NCI-H146 treated with DMSO at 0.1 percent for 48 hours (cell line): ENCODE results near the gene RBMS1.

Experiments used
- DNase-seq: peaks from one replicate; lab custom pipeline; 2025; ENCODE audit not compliant: unreplicated experiment; lab: John Stamatoyannopoulos, UW

Gene RBMS1, protein sequence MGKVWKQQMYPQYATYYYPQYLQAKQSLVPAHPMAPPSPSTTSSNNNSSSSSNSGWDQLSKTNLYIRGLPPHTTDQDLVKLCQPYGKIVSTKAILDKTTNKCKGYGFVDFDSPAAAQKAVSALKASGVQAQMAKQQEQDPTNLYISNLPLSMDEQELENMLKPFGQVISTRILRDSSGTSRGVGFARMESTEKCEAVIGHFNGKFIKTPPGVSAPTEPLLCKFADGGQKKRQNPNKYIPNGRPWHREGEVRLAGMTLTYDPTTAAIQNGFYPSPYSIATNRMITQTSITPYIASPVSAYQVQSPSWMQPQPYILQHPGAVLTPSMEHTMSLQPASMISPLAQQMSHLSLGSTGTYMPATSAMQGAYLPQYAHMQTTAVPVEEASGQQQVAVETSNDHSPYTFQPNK

DNA sequence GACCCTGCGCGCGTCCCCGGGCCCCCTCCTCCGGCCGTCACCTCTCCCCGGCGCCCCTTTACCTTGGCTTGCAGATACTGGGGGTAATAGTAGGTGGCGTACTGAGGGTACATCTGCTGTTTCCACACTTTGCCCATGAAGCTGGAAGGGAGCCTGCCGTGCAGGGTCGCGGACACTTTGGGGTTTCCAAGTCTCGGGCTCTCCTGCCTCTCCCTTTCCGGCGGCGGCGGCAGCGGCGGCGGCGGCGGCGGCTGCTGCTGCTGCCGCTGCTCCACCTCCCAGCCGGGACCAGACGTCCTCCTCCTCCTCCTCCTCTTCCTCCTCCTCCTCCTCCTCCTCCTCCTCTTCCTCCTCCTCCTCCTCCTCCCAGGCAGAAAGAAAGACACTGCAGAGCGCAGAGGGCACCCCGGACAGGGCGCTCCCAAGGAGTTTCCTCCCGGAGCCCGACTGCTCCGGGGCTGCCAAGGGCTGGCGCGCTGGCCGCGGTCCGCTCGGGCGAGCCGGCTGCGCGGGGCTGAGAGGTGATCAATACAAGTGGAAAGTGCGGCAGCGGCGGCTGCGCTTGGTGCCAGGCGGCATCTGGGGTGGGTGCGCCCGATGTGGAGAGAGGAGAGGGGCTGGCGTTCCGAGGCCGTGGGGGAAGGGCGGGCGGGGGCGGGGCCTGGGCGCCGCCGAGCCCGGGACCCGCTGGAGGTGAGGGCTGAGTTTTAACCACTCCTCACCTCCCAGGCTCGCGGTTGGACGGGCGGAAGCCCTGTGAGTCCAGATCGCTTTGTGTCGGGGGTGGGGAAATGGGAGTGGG is at the start of gene RBMS1:
RBMS1 (minus strand) TSS at position 581 of the 802 bp plus-strand sequence; CDS start at position 137, 444 bp downstream.
- DNase-seq: no peak

DNA sequence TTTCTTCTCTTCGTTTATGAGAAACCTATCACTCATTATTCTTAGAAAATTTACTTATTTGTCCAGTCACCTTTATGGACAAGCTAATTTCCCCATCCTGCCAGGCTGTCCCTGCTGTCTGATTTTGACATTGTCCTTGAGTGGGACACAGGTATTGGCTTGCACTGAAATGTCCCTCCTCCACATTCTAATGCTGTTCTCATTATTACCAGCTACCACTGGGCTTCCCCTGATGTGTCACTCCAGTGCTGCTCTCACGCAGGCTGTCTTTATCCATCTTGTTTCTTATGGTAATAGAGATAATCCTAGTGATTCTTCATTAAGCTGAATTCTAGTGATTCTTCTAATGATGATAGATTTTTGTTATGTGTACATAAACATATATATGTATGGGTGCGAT is 48.1 kb upstream of the RBMS1 start:
- DNase-seq: no peak

DNA sequence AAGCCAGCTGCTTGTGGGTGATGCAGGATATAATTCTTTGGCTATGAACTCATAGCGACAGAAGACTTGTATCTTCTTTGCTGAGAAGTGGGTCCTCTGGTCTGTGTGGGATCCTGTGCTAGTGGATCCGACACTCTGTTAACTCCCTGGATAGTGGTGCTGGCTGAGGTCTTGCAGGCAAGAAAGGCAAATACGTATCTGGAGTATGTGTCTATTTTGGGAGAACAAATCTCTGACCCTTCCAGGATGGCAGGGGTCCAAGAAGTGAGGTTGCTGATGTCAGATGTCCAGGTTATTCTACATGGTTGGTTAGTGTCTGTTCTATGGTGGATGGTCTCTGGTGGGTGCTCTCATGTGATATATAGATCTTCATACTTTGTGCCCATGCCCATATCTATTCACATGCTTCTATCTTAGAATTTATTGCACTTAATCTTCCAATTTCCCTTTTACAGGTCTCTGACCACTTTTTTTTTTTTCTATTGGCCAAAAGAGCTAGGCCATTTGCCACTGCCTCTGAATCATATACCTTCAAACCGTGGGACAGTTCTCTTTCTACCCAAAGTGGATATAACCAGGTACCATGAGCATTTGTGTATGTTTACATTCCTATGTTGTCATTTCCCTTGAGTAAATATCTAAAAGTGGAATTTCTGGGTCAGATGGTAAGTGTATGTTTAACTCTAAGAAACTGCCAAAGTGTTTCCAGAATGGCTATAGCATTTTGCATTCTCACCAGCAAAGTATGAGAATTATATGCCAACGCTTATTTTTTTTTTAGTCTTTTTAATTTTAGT is 45.1 kb upstream of the RBMS1 start:
- no peak for DNase-seq

DNA sequence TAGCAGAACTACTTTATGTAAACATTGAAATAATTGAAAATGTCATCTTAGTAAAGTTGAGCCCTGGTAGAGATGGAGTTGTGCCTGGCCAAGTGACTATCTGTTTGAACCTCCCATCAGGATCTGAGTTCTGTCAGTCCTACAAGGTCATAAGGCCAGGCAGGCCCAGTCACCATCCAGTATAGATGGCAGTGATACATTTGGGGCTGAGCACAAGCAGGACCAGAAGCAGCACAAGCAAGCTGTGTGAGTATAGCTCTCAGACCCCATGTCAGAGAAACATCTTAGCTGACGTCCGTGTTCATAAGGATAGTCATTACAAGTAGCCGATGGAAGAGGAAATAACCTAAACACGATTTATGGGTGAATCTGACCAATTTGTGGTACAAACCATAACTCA is 44.5 kb upstream of the RBMS1 start:
- no peak for DNase-seq

DNA sequence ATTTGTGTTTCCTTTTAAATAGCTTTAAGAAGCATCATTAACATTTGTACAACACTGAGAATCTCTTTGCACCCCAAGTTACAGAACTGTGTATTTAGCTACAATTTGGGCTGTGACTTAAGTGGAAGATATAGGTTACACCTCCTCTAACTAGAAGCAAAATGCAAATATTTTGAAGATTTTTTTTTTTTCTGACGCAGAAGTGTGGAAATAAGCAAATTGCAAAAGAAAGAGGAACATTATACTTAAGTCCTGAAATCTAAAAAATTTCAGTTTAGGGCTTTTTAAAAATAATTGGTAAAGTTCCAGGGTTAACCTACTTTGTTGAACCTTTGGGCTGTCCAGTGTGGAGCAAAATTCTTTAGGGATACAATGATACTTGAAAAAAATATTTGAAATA is 41.4 kb upstream of the RBMS1 start:
- DNase-seq: no peak

DNA sequence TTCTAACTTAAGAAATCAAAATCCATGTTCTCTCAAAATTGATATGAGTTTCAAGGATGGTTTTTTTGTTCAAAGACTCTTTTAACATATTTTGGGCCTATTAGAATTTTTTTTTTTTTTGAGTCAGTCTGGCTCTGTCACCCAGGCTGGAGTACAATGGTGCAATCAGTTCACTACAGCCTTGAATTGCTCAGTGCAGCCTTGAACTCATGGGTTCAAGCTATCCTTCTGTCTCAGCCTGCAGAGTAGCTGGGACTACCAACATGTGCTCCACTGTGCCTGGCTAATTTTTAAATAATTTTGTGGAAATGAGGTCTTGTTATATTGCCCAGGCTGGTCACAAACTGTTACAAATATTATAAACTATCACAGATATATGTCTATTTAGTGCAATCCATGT is 40.6 kb upstream of the RBMS1 start:
- no peak for DNase-seq

DNA sequence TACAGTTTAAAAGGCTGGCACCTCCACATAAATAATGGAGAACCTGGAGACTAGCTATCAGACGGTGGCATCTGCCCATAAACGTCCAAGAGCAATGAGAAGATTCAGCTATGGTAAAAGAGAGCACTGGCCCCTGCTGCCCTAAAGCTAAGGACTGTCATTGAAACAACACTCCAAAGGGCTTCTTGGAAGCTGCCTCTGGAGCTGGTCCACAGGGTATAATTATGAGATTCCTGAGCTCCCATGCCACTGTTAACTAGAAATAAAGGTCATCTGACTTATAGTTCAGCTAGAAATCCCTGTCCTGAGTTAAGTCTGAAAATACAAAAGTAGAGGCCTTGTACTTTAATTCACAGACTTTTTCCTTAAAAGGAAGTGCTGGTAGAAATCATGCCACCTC is 39.9 kb upstream of the RBMS1 start:
- no peak for DNase-seq

DNA sequence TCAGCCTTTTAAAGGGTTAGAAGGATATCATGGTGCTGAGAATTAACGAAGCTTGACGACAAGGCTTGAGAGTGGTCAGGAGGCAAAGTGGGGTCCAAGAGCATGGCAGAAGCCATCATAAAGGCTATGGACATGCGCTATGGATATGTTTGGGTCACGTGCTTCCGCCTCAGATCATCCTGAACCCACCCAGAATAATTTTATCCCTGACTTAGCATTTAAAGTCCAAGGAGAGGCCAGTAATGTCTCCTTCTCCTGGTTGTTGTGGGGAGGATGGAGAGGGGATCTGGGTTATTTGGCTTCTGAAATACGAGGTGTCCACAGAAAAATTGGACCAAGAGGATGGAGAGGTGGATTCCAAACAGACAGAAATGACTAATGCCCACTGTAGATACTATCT is 38.8 kb upstream of the RBMS1 start:
- no peak for DNase-seq

DNA sequence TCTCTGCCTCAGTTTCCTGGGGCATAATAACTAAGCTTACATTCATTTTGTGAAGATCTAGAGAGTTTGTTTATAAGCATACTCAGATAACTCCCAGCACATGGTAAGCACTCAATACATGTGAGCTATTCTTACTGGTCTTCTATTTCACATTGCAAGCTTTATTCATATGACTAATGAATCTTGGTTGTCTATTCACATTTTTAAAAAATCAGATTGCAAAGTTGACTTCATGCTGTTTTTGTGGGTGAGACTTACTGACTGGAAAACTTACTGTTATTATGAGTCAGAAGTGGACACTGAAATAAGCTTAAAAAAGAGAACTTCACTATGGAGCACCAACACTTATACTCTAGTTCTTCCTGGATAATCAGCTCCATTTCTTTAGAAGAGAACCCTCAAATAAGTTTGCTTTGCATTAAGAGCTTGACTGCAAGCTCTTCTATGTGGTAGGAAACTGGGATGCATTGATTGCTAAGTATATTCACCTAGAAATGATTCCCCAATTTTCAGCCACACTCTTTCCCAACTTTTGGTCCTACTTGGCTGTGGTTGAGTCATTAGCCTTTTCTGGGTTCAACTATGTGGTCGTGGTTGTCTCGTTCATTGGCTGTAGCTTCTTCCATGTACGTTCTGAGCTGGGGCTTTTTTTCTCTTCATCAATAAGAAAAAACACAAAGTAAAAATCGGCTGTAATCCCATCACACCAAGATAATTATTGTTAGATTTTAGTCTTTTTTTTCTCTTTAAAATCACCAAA is 29.5 kb upstream of the RBMS1 start:
- DNase-seq: no peak

DNA sequence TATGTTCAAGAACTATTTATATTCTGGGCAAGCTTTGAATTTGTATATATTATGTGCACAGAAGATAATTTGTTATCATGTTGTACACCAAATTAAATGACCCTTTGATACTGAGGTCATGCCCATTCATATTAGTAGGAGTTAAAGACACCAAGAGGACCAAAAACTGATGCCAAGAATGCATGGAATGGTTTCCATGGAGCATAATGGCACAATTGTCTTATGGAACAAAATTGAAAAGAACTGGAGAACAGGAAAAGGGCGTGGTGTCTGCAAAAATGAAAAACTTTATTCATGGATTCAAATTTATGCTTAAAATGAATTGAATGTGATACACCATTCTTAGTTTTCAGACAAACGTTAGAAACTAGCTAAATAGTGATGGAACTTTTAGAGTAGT is 24.1 kb upstream of the RBMS1 start:
- DNase-seq: no peak

DNA sequence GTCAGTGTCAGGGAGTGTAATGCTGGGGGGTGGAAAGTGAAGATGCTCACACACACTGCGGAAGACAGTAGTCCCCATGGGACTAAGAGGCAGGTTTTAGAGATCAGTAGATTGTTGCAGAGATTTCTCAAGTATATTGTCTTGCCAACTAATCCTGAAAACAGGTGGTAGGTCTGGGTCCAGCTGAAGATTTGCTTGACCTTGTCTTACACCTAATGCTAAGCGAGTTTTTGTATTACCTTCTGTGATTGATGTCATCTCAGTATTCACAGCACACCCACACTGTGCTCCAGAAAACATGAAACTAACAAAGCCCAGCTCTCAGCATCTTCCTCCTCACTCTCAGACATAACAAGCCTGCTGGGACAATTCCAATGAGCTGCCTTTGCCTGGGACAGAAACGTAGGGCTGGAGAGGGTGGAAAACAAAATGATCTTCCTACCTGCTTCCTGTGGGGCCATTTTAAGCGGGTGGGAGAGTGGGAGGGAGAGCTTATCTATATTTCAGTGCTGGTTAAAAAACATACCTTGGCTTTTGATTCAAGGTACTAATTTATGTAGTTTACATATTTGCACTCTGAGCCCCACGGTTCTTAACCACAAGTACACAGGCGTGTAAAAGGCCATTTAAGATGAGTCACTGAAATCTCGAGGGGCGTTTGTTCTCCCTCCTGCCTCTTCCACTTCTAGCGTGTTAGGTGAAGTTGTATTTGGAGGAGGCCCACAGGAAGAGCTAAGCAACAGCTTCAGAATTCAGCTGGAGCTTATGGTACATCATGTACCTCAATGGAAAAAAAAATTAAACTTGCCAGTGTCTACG is 23.1 kb upstream of the RBMS1 start:
- no peak for DNase-seq

DNA sequence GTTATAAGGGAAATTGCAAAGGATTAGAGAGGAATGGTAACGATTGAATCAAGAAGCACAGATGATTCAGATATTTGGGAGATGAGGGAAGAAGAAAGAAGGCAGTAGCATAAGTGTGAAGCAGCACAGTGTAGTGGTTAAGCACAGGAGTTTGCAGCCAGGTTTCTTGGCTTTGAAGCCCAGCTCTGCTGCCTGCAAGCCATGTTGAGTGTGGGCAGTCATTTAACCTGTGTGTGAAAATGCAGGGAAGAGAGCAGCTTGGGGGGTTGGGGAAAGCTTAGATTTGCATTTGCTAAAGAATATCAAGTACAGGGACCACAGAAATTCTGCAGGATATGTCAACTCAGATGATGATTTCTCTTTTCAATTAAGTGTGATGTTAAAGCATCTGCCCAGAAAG is 21.5 kb upstream of the RBMS1 start:
- no peak for DNase-seq

DNA sequence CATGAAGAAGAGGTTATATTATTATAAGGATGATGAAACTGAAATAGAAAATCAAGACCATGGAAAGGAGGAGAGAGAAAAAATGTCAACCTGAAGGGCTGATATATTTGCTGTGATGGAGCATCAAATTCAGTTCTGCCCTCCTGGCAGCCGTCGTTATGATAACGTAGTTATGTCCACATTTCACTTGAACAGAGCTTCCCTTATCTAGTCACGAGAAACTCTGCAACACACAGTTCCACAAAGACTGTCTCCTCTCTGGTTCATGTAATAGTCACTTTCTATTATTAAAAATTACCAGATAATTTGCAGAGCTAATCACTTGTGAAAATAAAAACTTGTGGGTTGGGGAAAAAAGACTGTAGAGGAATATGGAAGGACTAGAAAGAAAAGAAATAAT is 19.5 kb upstream of the RBMS1 start:
- DNase-seq: no peak

DNA sequence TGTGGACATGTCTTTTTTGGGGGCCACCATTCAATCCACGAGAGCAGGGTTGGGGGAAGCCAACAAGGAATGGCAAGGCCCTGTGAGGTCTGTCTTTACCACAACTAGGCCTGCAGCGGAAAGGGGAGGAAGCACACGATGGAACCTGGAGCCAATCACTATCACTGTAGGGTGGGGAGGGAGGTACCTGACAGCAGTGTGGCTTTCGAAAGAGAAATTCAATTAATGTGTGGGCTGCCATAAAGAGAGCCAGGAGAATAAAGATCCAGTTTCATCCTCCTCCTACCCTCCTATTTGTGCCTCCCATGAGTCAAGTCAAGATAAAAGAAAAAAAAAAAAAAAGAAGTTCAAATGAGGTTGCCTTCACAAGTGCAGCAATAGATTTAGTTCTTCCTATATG is 18.9 kb upstream of the RBMS1 start:
- no peak for DNase-seq

DNA sequence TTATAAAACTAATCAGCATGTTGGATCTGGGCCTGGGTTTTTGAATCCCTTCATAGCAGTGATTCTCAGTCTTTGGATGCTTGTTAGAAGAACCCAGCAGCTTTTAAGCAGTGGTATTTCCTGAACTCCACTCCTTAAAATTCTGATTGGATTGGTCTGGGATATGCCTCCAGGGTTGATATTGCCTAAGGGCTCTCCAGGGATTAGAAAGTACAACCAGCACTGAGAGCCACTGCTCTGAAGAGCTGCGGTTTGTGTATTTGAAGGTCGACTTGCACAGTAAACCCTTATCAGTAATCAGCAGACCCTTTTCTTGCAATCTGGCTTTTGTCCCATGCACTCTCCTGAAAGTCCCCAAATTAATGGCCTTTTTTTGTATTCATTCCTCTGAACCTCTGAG is 17.0 kb upstream of the RBMS1 start:
- DNase-seq: no peak

DNA sequence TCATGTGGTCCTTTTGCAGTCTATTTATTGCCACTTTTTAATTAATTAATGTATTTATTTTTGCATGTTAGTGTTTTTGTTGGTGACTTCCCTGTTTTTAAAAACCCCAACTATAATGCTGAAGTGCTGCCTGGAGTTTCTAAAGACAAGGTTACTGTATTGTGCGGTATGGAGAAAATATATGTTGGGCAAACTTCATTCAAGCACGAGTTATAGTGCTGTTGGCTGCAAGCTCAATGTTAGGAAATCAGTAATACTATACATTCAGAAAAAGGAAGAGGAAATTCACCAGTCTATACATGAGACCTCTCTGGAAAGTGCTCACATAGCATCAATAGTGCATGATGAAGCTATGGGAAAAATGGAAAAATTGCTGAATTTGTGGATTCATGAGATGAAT is 15.4 kb upstream of the RBMS1 start:
- DNase-seq: no peak

DNA sequence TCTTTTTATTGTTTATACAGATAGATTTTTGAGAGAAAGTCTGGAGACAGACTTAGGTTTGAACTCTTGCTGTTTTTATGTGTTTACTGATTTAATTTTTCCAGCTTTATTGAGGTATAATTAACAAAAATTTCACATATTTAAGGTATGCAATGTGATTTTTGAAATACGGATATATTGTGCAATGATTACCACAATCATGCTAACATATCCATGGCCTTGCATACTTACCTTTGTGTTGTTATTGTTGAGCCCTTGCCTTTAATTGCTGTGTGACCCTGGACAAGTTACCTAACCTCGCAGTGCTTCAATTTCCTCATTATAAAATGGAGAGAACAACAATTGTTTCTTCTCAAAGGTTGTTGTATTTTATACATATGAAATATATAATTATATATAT is 13.9 kb upstream of the RBMS1 start:
- DNase-seq: no peak

DNA sequence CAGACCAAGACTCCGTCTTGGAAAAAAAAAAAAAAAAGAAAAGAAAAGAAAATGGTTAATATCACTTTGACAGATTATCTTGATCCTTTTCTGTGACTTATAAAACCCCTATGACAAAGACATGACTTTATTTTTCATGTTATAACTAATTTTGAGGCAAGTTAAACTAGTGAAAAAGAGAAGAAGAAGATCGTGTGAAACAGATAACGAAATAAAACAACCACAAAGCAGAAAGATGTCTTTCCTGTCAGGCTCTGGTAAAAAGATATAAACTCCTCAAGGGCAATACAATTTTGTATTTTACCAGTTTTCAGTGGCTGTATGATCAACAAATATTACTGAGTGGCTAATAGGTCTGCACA is 13.4 kb upstream of the RBMS1 start:
- no peak for DNase-seq

DNA sequence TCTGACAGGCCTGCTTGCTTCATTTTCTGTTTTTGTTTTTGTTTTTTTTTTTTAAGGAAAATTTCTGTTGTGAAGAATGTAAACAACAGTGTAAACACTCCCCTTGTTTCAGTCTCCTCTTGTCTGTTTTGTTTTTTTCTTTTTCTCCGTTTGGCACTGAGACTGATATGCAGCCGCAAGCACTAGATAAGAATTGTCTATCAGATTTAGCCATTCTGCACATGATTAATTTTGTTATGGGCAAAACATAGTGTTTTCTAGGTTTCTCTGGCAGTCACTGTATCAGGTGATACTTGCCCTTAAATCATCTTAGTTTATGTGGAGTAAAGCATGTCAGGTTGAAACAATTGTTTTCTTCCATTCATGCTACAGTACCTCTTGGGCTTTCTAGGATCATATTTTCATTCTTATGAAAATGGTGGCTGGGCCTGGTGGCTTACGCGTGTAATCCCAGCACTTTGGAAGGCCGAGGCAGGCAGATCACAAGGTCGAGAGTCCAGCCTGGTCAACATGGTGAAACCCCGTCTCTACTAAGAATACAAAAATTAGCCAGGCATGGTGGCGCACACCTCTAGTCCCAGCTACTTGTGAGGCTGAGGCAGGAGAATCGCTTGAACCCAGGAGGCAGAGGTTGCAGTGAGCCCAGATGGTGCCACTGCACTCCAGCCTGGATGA is 12.9 kb upstream of the RBMS1 start:
- DNase-seq: no peak

DNA sequence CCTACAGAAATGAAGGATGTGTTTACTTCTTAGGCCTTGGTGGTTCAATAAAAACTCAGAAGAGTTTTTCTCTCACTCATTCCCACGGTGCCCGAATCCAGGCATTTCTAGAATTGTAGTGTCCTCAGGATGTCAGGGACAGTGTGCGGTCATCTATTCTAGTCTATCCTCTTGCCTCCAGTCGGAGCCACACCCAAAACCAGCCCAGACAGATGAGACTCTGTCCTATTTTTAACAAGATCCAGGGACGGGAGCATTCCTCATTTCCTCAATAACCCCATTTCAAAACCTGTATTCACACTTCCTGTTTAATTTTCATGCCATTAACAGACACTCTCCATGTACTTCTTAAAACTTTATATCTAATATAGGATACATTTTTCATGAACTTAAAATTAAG is 11.6 kb upstream of the RBMS1 start:
- no peak for DNase-seq
